Measurements from ENCODE around the gene MXI1. TPM values are rescaled to one million over a fixed set of nuclear protein-coding genes. Genes with fewer than 3 reads are reported as not detected.

The MXI1 gene
- total RNA-seq: 6.6 and 7.8 TPM in 2 replicates

GRCh38 chr10:110207011-110207804 lies at the start of gene MXI1:
MXI1 (plus strand) TSS chr10:110207605; CDS start chr10:110207809, 204 bp downstream.

GRCh38 chr10:110304780-110305421 lies 97.5 kb downstream of the MXI1 start, which contains the start of gene SMNDC1:
SMNDC1 (minus strand) TSS chr10:110304920; CDS start chr10:110303587, 1,333 bp downstream.

Other genes with a start within 250 kb of the MXI1 start
- 57.3 and 71.3 TPM in 2 replicates for gene ADD3, start 199.6 kb upstream of the MXI1 start, total RNA-seq
- 15.3 and 16.4 TPM in 2 replicates for gene SMNDC1, start 97.3 kb downstream of the MXI1 start, total RNA-seq

Measured in thoracic aorta endothelial cell (primary cell).